HCT116 (cell line): Measurements from ENCODE around the gene BCL11A. TPM values are rescaled to one million over a fixed set of nuclear protein-coding genes. Genes with fewer than 3 reads are reported as not detected.

Experiments used
- ATAC-seq: fragments of 200-7000 bp; cut with Tn5 transposase; 2 replicates; pipeline ENCODE4 v1.9.1; 2020; ENCODE audit warnings: mild to moderate bottlenecking, moderate library complexity
- BruUV-seq: library from RNA; stranded (reverse); fragments of 400-500 nt; replicated peaks from 2 replicates; lab custom pipeline; 2021; lab: Mats Ljungman, UMichigan
- CTCF ChIA-PET: fragments of 300-600 bp; sonication (Branson Sonifier 250); formaldehyde crosslinking; loops from one replicate; lab custom pipeline; 2021; ENCODE audit warnings: antibody characterized with exemption; lab: Charles Lee
- POLR2A ChIA-PET: fragments of 300-600, 350-600 bp; sonication (Branson Sonifier 250); formaldehyde crosslinking; loops from one replicate; lab custom pipeline; 2021; ENCODE audit warnings: antibody characterized with exemption; lab: Charles Lee
- RAD21 ChIA-PET, 2 experiments: fragments of 300-600 bp; sonication (Branson Sonifier 250); formaldehyde crosslinking; loops; one replicate each; lab custom pipeline; 2023; ENCODE audit warnings: low total read pairs in 2 of 2; ENCODE audit not compliant: uncharacterized antibody in 2 of 2, unreplicated experiment in 2 of 2, low non-redundant PET in 1 of 2; lab: Charles Lee
- DNase-seq: peaks from one replicate; pipeline ENCODE4 v3.0.0-alpha.2; 2010; ENCODE audit warnings: low read depth, low spot score
- H2AFZ ChIP-seq: fragments of 200-600 bp; shearing (Covaris generic), sonication (generic); 2 replicates; pipeline ENCODE4 v1.6.1; 2017; ENCODE audit warnings: low read depth, mixed run types, mixed read lengths, antibody characterized with exemption, low read length; ENCODE audit not compliant: poor library complexity, severe bottlenecking
- H3K27ac ChIP-seq: 2 replicates; pipeline ENCODE4 v1.5.1; 2012; ENCODE audit warnings: low read depth, low read length
- H3K27me3 ChIP-seq: fragments of 200-600 bp; sonication (generic); 2 replicates; pipeline ENCODE4 v1.6.1; 2016; ENCODE audit warnings: mixed run types, low read length, mixed read lengths; ENCODE audit not compliant: insufficient read depth
- H3K36me3 ChIP-seq, 2 experiments: fragments of 200-500 bp in 1 of 2; fragments of 200-600 bp in 1 of 2; sonication (Bioruptor generic) in 1 of 2; sonication (generic) in 1 of 2; 2 replicates each; pipeline versions ENCODE4 v1.5.1 to v1.6.1; 2014 to 2016; ENCODE audit warnings: low read length in 2 of 2, inconsistent platforms in 1 of 2, mixed read lengths in 1 of 2, mixed run types in 1 of 2; ENCODE audit not compliant: insufficient read depth in 2 of 2, control insufficient read depth in 1 of 2
- H3K4me1 ChIP-seq, 2 experiments: fragments of 200-600 bp in 1 of 2; sonication (generic) in 1 of 2; 2 replicates each; pipeline versions ENCODE4 v1.5.1 to v1.6.1; 2012 to 2017; ENCODE audit warnings: low read length in 2 of 2, inconsistent platforms in 1 of 2, mild to moderate bottlenecking in 1 of 2, mixed read lengths in 1 of 2, mixed run types in 1 of 2, moderate library complexity in 1 of 2; ENCODE audit not compliant: insufficient read depth in 2 of 2, control insufficient read depth in 1 of 2
- H3K4me2 ChIP-seq: fragments of 200-600 bp; sonication (generic); 2 replicates; pipeline ENCODE4 v1.6.1; 2017; ENCODE audit warnings: mixed run types, low read length, mixed read lengths
- H3K4me3 ChIP-seq, 2 experiments: fragments of 200-600 bp in 1 of 2; sonication (generic) in 1 of 2; replicated peaks in 1 of 2; 2 replicates each; pipeline ENCODE4 v1.5.1; 2011 to 2016; ENCODE audit warnings: low read length in 2 of 2, control low read depth in 1 of 2, low read depth in 1 of 2, mild to moderate bottlenecking in 1 of 2, mixed read lengths in 1 of 2, mixed run types in 1 of 2
- H3K79me2 ChIP-seq: fragments of 200-600 bp; sonication (generic); 2 replicates; pipeline ENCODE4 v1.6.1; 2017; ENCODE audit warnings: mild to moderate bottlenecking, mixed run types, low read length, moderate library complexity, mixed read lengths; ENCODE audit not compliant: insufficient read depth
- H3K9ac ChIP-seq: fragments of 200-600 bp; sonication (generic); 2 replicates; pipeline ENCODE4 v1.6.1; 2016; ENCODE audit warnings: low read length, mixed read lengths
- H3K9me2 ChIP-seq: fragments of 200-600 bp; sonication (generic), shearing (Covaris generic); 2 replicates; pipeline ENCODE4 v1.6.1; 2017; ENCODE audit warnings: mixed run types, mild to moderate bottlenecking, moderate library complexity; ENCODE audit not compliant: insufficient read depth
- H3K9me3 ChIP-seq, 2 experiments: fragments of 200-500 bp in 1 of 2; fragments of 200-600 bp in 1 of 2; sonication (Bioruptor generic) in 1 of 2; sonication (generic) in 1 of 2; 2 replicates each; pipeline ENCODE4 v1.6.1; 2014 to 2017; ENCODE audit warnings: low read length in 2 of 2, mixed read lengths in 2 of 2, inconsistent platforms in 1 of 2, low read depth in 1 of 2, mild to moderate bottlenecking in 1 of 2, mixed run types in 1 of 2, moderate library complexity in 1 of 2; ENCODE audit not compliant: control insufficient read depth in 1 of 2, insufficient read depth in 1 of 2
- H4K20me1 ChIP-seq: fragments of 200-600 bp; sonication (generic), shearing (Covaris generic); 2 replicates; pipeline ENCODE4 v1.6.1; 2017; ENCODE audit warnings: mixed run types, mild to moderate bottlenecking, moderate library complexity; ENCODE audit not compliant: insufficient read depth
- ATF3 ChIP-seq: IDR thresholded peaks from 2 replicates; pipeline ENCODE4 v1.6.1; 2012
- CEBPB ChIP-seq: IDR thresholded peaks from 2 replicates; pipeline ENCODE4 v1.6.1; 2012; ENCODE audit warnings: low read depth
- EZH2phosphoT487 ChIP-seq: fragments of 200-600 bp; IDR thresholded peaks from 2 replicates; pipeline ENCODE4 v1.6.1; 2018; ENCODE audit warnings: antibody characterized with exemption, borderline replicate concordance
- SIN3A ChIP-seq: IDR thresholded peaks from 2 replicates; pipeline ENCODE4 v1.6.1; 2012; ENCODE audit warnings: low read depth
- intact Hi-C: fragments of 100-400 bp; cut with micrococcal nuclease; formaldehyde crosslinking; loops from 2 replicates; pipeline ENCODE4 v1.10.0; 2022
- total RNA-seq: library from RNA; stranded (reverse); gene quantifications from one replicate; pipeline ENCODE4 v1.2.1, GENCODE V29; 2021; ENCODE audit not compliant: unreplicated experiment

The BCL11A gene
- total RNA-seq, 1 experiment from 2014 or later: 0.71 TPM

- no peak overlapping the region for H2AFZ ChIP-seq
- no peak overlapping the region for H3K4me3 ChIP-seq
- H4K20me1 ChIP-seq: no peaks in the 10 kb centered on the region
- no peak overlapping the region for H3K27ac ChIP-seq
- H3K9ac ChIP-seq: no peak overlapping the region
- RAD21 ChIA-PET: no interaction called here
- no peaks in the 10 kb centered on the region for H3K9me3 ChIP-seq
- H3K4me1 ChIP-seq: no peaks in the 10 kb centered on the region
- no peak overlapping the region for H3K4me2 ChIP-seq
- peaks cover 45% of the 10 kb centered on the region for H3K27me3 ChIP-seq
- intact Hi-C loops: no loop called here
- no peaks in the 10 kb centered on the region for H3K79me2 ChIP-seq
- no TSS peak for BruUV-seq
- no peaks in the 10 kb centered on the region for H3K36me3 ChIP-seq
- POLR2A ChIA-PET: no interaction called here
- CTCF ChIA-PET: no interaction called here
- no peaks in the 10 kb centered on the region for H3K9me2 ChIP-seq
- DNase-seq: no peak
- ATAC-seq: no peak
- TF ChIP-seq CEBPB: no peak
Observed at GRCh38 chr2:60526623-60527022, 26.8 kb downstream of the BCL11A start.

GRCh38 chr2:60525899-60526298 lies 27.6 kb downstream of the BCL11A start:
- Histone ChIP-seq H3K27me3 (peaks cover 39% of the 10 kb centered on the region), H3K36me3 (no peaks in the 10 kb centered on the region), H3K79me2 (no peaks in the 10 kb centered on the region), H3K9me3 (no peaks in the 10 kb centered on the region), H3K9ac (no peak overlapping the region), H2AFZ (no peak overlapping the region), H3K27ac (no peak overlapping the region), H3K4me3 (no peak overlapping the region), H4K20me1 (no peaks in the 10 kb centered on the region), H3K4me1 (no peaks in the 10 kb centered on the region), H3K4me2 (no peak overlapping the region)
- no TSS peak for BruUV-seq
- intact Hi-C loops: no loop called here
- ATAC-seq (no peak), DNase-seq (no peak)
- ChIA-PET CTCF (no interaction called here), POLR2A (no interaction called here)
- no peak for TF ChIP-seq CEBPB
- TF ChIP-seq SIN3A: no peak
- TF ChIP-seq EZH2phosphoT487: no peak
- no peak for TF ChIP-seq ATF3
- TF ChIP-seq, all 23 proteins: peak for 0
- RAD21 ChIA-PET: no interaction called here
- H3K9me2 ChIP-seq: no peaks in the 10 kb centered on the region
